ENCODE results near the gene ASTN1. TPM values are rescaled to one million over a fixed set of nuclear protein-coding genes. Genes with fewer than 3 reads are reported as not detected.
A peak's percentile ranks its signal among the peaks of the same experiment; 100 is the strongest.

Gene ASTN1
- total and polyA plus RNA-seq, 2 of the 4 experiments (the other 2 are of a cell fraction): under 0.01 to 0.07 TPM

- ATAC-seq (ENCODE audit: low read depth) (no peak), DNase-seq (no peak)
- dilution Hi-C loops (cut with HindIII; ENCODE audit: low sequenced_read_pairs, unreplicated experiment) (no loop called here), intact Hi-C loops (cut with micrococcal nuclease) (no loop called here), in situ Hi-C loops (cut with MboI; ENCODE audit: low sequenced_read_pairs) (loop anchor here (5.0 to 10.0 kb wide), 2 partner anchors 323 to 505 kb away; no protein-coding TSS in a partner anchor)
- Histone ChIP-seq H2BK15ac (ENCODE audit: low read depth, low read length) (no peak overlapping the region), H2BK120ac (ENCODE audit: low read depth, low read length) (no peak overlapping the region), H3K18ac (ENCODE audit: low read depth, low read length) (no peak overlapping the region), H3K4me3 (ENCODE audit: insufficient read depth, low read depth, low read length) (no peak overlapping the region), H2BK5ac (ENCODE audit: low read depth, low read length, poor library complexity, severe bottlenecking) (no peak overlapping the region), H3K9me1 (ENCODE audit: insufficient read depth, low read length) (no peaks in the 10 kb centered on the region), H4K20me1 (ENCODE audit: insufficient read depth, low read length) (no peaks in the 10 kb centered on the region), H3K56ac (ENCODE audit: extremely low read depth, insufficient read depth, low read length) (no peak overlapping the region), H3K9ac (ENCODE audit: low read depth, low read length) (no peak overlapping the region), H2AFZ (replicated peaks; ENCODE audit: low read length, poor library complexity) (peak overlapping the region; percentile 5), H3K14ac (replicated peaks; ENCODE audit: low read depth, low read length) (no peak overlapping the region), H3K4ac (ENCODE audit: low read depth, low read length) (no peak overlapping the region), H4K91ac (ENCODE audit: insufficient read depth, low read depth, low read length) (no peak overlapping the region), H3K27me3 (ENCODE audit: control insufficient read depth, insufficient read depth, low read length) (no peaks in the 10 kb centered on the region), H3K27ac (ENCODE audit: insufficient read depth, low read length) (no peak overlapping the region), H2AK9ac (replicated peaks; ENCODE audit: low read depth, low read length, poor library complexity) (no peak overlapping the region), H3K36me3 (ENCODE audit: control insufficient read depth, insufficient read depth, low read length) (no peaks in the 10 kb centered on the region), H2AK5ac (ENCODE audit: low read depth, low read length) (no peak overlapping the region), H4K8ac (ENCODE audit: low read depth in 2 of 2, low read length in 2 of 2) (no peak overlapping the region), H3K23ac (ENCODE audit: low read depth, low read length) (no peak overlapping the region), H3K4me2 (ENCODE audit: low read depth, low read length) (no peak overlapping the region), H3K79me1 (ENCODE audit: low read depth in 1 of 2, low read length in 2 of 2) (no peaks in the 10 kb centered on the region), H4K5ac (ENCODE audit: low read depth, low read length) (no peak overlapping the region), H3K4me1 (ENCODE audit: control insufficient read depth, insufficient read depth, low read length) (no peaks in the 10 kb centered on the region), H3K9me3 (ENCODE audit: control insufficient read depth, insufficient read depth, low read length) (no peaks in the 10 kb centered on the region), H2BK20ac (ENCODE audit: low read depth, low read length) (no peak overlapping the region)
- WGBS, 2 experiments (ENCODE audit: extremely low coverage in 2 of 2, insufficient read length in 1 of 2): no CpG with 5 or more reads among the region's 13 CpGs
- BruUV-seq (replicated peaks): no TSS peak
- POLR2A ChIA-PET (ENCODE audit: unreplicated experiment): no interaction called here
- CTCF ChIA-PET: interaction anchor here (0.7 to 1.2 kb wide), 4 partner anchors 23 to 1731 kb away, joined by 3 read pairs; no protein-coding TSS in a partner anchor
- TF ChIP-seq MXI1 (IDR thresholded peaks at IDR 0.05; ENCODE audit: borderline replicate concordance, low read depth, low read length): no peak
- no peak for TF ChIP-seq NFE2L2 (IDR thresholded peaks at IDR 0.05; ENCODE audit: low read depth, low read length)
- TF ChIP-seq CHD1 (IDR thresholded peaks at IDR 0.05; ENCODE audit: low read depth, low read length): no peak
- TF ChIP-seq RFX5 (IDR thresholded peaks at IDR 0.05; ENCODE audit: low read depth, low read length): no peak
- TF ChIP-seq RAD21 (IDR thresholded peaks at IDR 0.05; ENCODE audit: low read length): no peak
- TF ChIP-seq FOS (IDR thresholded peaks at IDR 0.05; ENCODE audit: low read depth, low read length): no peak
- TF ChIP-seq RCOR1 (IDR thresholded peaks at IDR 0.05; ENCODE audit: insufficient replicate concordance, low read length): no peak
- TF ChIP-seq MAZ (IDR thresholded peaks at IDR 0.05; ENCODE audit: borderline replicate concordance, low read depth, low read length): no peak
- no peak for TF ChIP-seq MAFK (IDR thresholded peaks at IDR 0.05; ENCODE audit: low read depth, low read length)
- no peak for TF ChIP-seq BHLHE40 (IDR thresholded peaks at IDR 0.05; ENCODE audit: low read depth, low read length)
- no peak for TF ChIP-seq USF2 (IDR thresholded peaks at IDR 0.05; ENCODE audit: low read depth, low read length)
Measured at GRCh38 chr1:176879784-176880620, 284.5 kb downstream of the ASTN1 start.

Measured in IMR-90 (cell line).